ENCODE measurements around the gene CFAP53. TPM values are rescaled to one million over a fixed set of nuclear protein-coding genes. Genes with fewer than 3 reads are reported as not detected.

The CFAP53 gene
- total RNA-seq, 1 donor from 2014 or later: 0.16 TPM

- intact Hi-C loops (cut with micrococcal nuclease): no loop called here
Observed at GRCh38 chr18:50306944-50307343, 40.6 kb upstream of the CFAP53 start.

GRCh38 chr18:50301074-50301473 lies 34.8 kb upstream of the CFAP53 start:
- no peak for TF ChIP-seq CTCF (IDR thresholded peaks at IDR 0.05; ENCODE audit: borderline replicate concordance)
- Histone ChIP-seq H3K27ac (replicated peaks) (no peak overlapping the region), H3K36me3 (no peaks in the 10 kb centered on the region), H3K4me1 (peaks cover 14% of the 10 kb centered on the region), H3K4me3 (no peak overlapping the region), H3K27me3 (ENCODE audit: low read depth) (peaks cover 68% of the 10 kb centered on the region), H3K9me3 (replicated peaks) (peaks cover 8% of the 10 kb centered on the region)
- intact Hi-C loops (cut with micrococcal nuclease): no loop called here
- DNase-seq: no peak

More at GRCh38 chr18:50306944-50307343, 40.6 kb upstream of the CFAP53 start:
- Histone ChIP-seq H3K4me1 (peaks cover 9% of the 10 kb centered on the region), H3K9me3 (replicated peaks) (peaks cover 8% of the 10 kb centered on the region), H3K27ac (replicated peaks) (no peak overlapping the region), H3K36me3 (no peaks in the 10 kb centered on the region), H3K4me3 (peak overlapping the region; percentile 65), H3K27me3 (ENCODE audit: low read depth) (peaks cover 40% of the 10 kb centered on the region)
- no peak for DNase-seq
- no peak for TF ChIP-seq CTCF (IDR thresholded peaks at IDR 0.05; ENCODE audit: borderline replicate concordance)

- peaks cover 3% of the 10 kb centered on the region for H3K9me3 ChIP-seq (replicated peaks)
- H3K27me3 ChIP-seq (ENCODE audit: low read depth): peaks cover 62% of the 10 kb centered on the region
- no peak for DNase-seq
- no peak for TF ChIP-seq CTCF (IDR thresholded peaks at IDR 0.05; ENCODE audit: borderline replicate concordance)
- no peaks in the 10 kb centered on the region for H3K36me3 ChIP-seq
- no peak overlapping the region for H3K27ac ChIP-seq (replicated peaks)
- intact Hi-C loops (cut with micrococcal nuclease): no loop called here
- no peak overlapping the region for H3K4me3 ChIP-seq
- peaks cover 14% of the 10 kb centered on the region for H3K4me1 ChIP-seq
Observed at GRCh38 chr18:50299626-50300388, 33.5 kb upstream of the CFAP53 start.

- Histone ChIP-seq H3K9me3 (replicated peaks) (no peaks in the 10 kb centered on the region), H3K4me3 (peak overlapping the region; percentile 65), H3K27ac (replicated peaks) (no peak overlapping the region), H3K4me1 (peaks cover 14% of the 10 kb centered on the region), H3K27me3 (ENCODE audit: low read depth) (peaks cover 55% of the 10 kb centered on the region), H3K36me3 (no peaks in the 10 kb centered on the region)
- TF ChIP-seq CTCF (IDR thresholded peaks at IDR 0.05; ENCODE audit: borderline replicate concordance): no peak
- DNase-seq: no peak
- intact Hi-C loops (cut with micrococcal nuclease): no loop called here
Observed at GRCh38 chr18:50298443-50299284, 32.4 kb upstream of the CFAP53 start.

GRCh38 chr18:50297621-50298442 lies 31.5 kb upstream of the CFAP53 start:
- Histone ChIP-seq H3K36me3 (no peaks in the 10 kb centered on the region), H3K4me1 (peaks cover 14% of the 10 kb centered on the region), H3K9me3 (replicated peaks) (no peaks in the 10 kb centered on the region), H3K27me3 (ENCODE audit: low read depth) (peaks cover 47% of the 10 kb centered on the region), H3K27ac (replicated peaks) (no peak overlapping the region), H3K4me3 (peak overlapping the region; percentile 65)
- intact Hi-C loops (cut with micrococcal nuclease): no loop called here
- no peak for TF ChIP-seq CTCF (IDR thresholded peaks at IDR 0.05; ENCODE audit: borderline replicate concordance)
- DNase-seq: peak; percentile 80

Data from left ventricle myocardium inferior (tissue), 1 donor.